ENCODE measurements around the gene PEX7.
"Not testable (repeated sequence)": the region's sequence is repeated elsewhere in the genome, so short reads cannot be mapped to it uniquely, and the experiment has no call there.

PEX7 gene

GRCh38 chr6:136801581-136801980, 20.8 kb upstream of the PEX7 start:
- no peak overlapping the region for H3K4me3 ChIP-seq (ENCODE audit: low read depth, low read length)
- no peak for DNase-seq (ENCODE audit: low read depth)
- no peak for TF ChIP-seq POLR2A (IDR thresholded peaks at IDR 0.05; ENCODE audit: extremely low read depth, insufficient read length)
- no peak for TF ChIP-seq MAX (IDR thresholded peaks at IDR 0.05; ENCODE audit: low read depth, low read length)
- TF ChIP-seq MYC (IDR thresholded peaks at IDR 0.05; ENCODE audit: low read depth, low read length): no peak
- no peak for TF ChIP-seq CTCF (IDR thresholded peaks at IDR 0.05; ENCODE audit: low read depth, low read length)

- H3K4me3 ChIP-seq (ENCODE audit: low read depth, low read length): no peak overlapping the region
- DNase-seq (ENCODE audit: low read depth): no peak
- TF ChIP-seq MAX (IDR thresholded peaks at IDR 0.05; ENCODE audit: low read depth, low read length): no peak
- no peak for TF ChIP-seq CTCF (IDR thresholded peaks at IDR 0.05; ENCODE audit: low read depth, low read length)
- TF ChIP-seq MYC (IDR thresholded peaks at IDR 0.05; ENCODE audit: low read depth, low read length): no peak
- TF ChIP-seq POLR2A (IDR thresholded peaks at IDR 0.05; ENCODE audit: extremely low read depth, insufficient read length): no peak
These were observed 18.8 kb upstream of the PEX7 start for GRCh38 chr6:136803608-136804007.

- no peak for DNase-seq (ENCODE audit: low read depth)
- TF ChIP-seq POLR2A (IDR thresholded peaks at IDR 0.05; ENCODE audit: extremely low read depth, insufficient read length) (no peak), MYC (IDR thresholded peaks at IDR 0.05; ENCODE audit: low read depth, low read length) (no peak), CTCF (IDR thresholded peaks at IDR 0.05; ENCODE audit: low read depth, low read length) (no peak), MAX (IDR thresholded peaks at IDR 0.05; ENCODE audit: low read depth, low read length) (no peak)
- H3K4me3 ChIP-seq (ENCODE audit: low read depth, low read length): no peak overlapping the region
These were observed 13.1 kb upstream of the PEX7 start for GRCh38 chr6:136809091-136809860.

GRCh38 chr6:136811272-136811671, 11.1 kb upstream of the PEX7 start:
- DNase-seq (ENCODE audit: low read depth): no peak
- H3K4me3 ChIP-seq (ENCODE audit: low read depth, low read length): no peak overlapping the region
- TF ChIP-seq POLR2A (IDR thresholded peaks at IDR 0.05; ENCODE audit: extremely low read depth, insufficient read length) (no peak), MAX (IDR thresholded peaks at IDR 0.05; ENCODE audit: low read depth, low read length) (no peak), CTCF (IDR thresholded peaks at IDR 0.05; ENCODE audit: low read depth, low read length) (no peak), MYC (IDR thresholded peaks at IDR 0.05; ENCODE audit: low read depth, low read length) (no peak)

GRCh38 chr6:136812174-136812573, 10.2 kb upstream of the PEX7 start:
- no peak for DNase-seq (ENCODE audit: low read depth)
- H3K4me3 ChIP-seq (ENCODE audit: low read depth, low read length): no peak overlapping the region

GRCh38 chr6:136815608-136816007, 6.8 kb upstream of the PEX7 start:
- H3K4me3 ChIP-seq (ENCODE audit: low read depth, low read length); DNase-seq (ENCODE audit: low read depth): not testable (repeated sequence)

More at GRCh38 chr6:136812174-136812573, 10.2 kb upstream of the PEX7 start:
- TF ChIP-seq MYC (IDR thresholded peaks at IDR 0.05; ENCODE audit: low read depth, low read length): no peak
- TF ChIP-seq MAX (IDR thresholded peaks at IDR 0.05; ENCODE audit: low read depth, low read length): no peak
- no peak for TF ChIP-seq POLR2A (IDR thresholded peaks at IDR 0.05; ENCODE audit: extremely low read depth, insufficient read length)
- TF ChIP-seq CTCF (IDR thresholded peaks at IDR 0.05; ENCODE audit: low read depth, low read length): no peak

All from NB4 (cell line).